Thyroid gland (tissue), 4 donors: ENCODE measurements around the gene CDHR1.

Experiments
- POLR2A ChIP-seq, 2 donors: fragments of 450-650 bp; IDR thresholded peaks; one replicate each; pipeline ENCODE4 v1.6.1; 2017; ENCODE audit warnings: antibody characterized with exemption in 2 of 2, mild to moderate bottlenecking in 2 of 2, moderate library complexity in 1 of 2
- TF ChIP-seq, protein P1 (sequence below), 6 experiments: fragments of 200-600 bp in 3 of 6; fragments of 450-650 bp in 3 of 6; sonication (generic) in 3 of 6; IDR thresholded peaks; one replicate each; pipeline ENCODE4 v1.5.1; 2016 to 2019; ENCODE audit warnings: antibody characterized with exemption in 6 of 6, mild to moderate bottlenecking in 2 of 6, inconsistent platforms in 1 of 6, moderate library complexity in 1 of 6

DNA sequence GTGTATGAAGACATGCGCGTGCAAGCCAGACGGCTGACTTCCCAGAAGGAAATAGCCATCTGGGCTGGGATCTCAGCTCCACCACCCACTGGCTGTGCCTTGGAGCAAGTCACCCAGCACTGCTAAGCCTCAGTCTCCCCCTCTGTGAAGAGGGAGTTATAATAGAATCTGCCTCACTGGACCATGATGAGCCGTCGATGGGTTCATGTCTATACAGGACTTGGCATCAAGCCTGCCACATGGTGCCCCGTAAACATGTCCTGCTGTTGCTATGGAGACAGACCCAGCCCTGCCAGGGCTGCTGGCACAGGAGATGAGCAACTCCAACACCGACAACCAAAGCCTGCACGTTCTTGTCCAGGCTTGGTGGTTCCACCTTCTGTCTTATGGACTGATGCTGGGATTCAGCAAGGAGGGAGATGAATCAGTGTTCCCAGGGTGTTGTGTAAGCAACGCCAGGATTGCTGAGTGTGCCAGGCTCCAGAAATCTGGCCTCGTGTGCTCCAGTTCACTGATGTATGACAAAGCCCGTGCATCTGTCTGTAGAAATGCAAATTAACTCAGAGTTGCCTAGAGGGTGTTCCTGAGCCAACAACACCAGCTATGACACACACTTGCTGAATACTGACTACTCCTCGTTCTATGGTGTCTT is 15.2 kb upstream of the CDHR1 start:
- TF ChIP-seq, protein P1, sequence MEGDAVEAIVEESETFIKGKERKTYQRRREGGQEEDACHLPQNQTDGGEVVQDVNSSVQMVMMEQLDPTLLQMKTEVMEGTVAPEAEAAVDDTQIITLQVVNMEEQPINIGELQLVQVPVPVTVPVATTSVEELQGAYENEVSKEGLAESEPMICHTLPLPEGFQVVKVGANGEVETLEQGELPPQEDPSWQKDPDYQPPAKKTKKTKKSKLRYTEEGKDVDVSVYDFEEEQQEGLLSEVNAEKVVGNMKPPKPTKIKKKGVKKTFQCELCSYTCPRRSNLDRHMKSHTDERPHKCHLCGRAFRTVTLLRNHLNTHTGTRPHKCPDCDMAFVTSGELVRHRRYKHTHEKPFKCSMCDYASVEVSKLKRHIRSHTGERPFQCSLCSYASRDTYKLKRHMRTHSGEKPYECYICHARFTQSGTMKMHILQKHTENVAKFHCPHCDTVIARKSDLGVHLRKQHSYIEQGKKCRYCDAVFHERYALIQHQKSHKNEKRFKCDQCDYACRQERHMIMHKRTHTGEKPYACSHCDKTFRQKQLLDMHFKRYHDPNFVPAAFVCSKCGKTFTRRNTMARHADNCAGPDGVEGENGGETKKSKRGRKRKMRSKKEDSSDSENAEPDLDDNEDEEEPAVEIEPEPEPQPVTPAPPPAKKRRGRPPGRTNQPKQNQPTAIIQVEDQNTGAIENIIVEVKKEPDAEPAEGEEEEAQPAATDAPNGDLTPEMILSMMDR (IDR thresholded peaks at IDR 0.05) = no peak
- no peak for TF ChIP-seq POLR2A (IDR thresholded peaks at IDR 0.05)
